Neutrophil (primary cell): Measurements from ENCODE around the gene CDS2.

Experiments
- H3K27ac ChIP-seq: fragments of 200-600 bp; sonication (generic); 2 replicates; pipeline ENCODE4 v1.5.1; 2016; ENCODE audit warnings: mild to moderate bottlenecking, moderate library complexity
- H3K27me3 ChIP-seq: fragments of 200-600 bp; sonication (generic); 2 replicates; pipeline ENCODE4 v1.6.0; 2016; ENCODE audit warnings: mild to moderate bottlenecking
- H3K36me3 ChIP-seq: fragments of 200-600 bp; sonication (generic); 2 replicates; pipeline ENCODE4 v1.5.1; 2017
- H3K4me1 ChIP-seq, 2 experiments: fragments of 200-600 bp in 1 of 2; sonication (generic) in 1 of 2; 1 replicate in 1 of 2; 2 replicates in 1 of 2; pipeline versions ENCODE4 v1.5.1 to v1.6.1; 2013 to 2016; ENCODE audit warnings: low read depth in 1 of 2, low read length in 1 of 2, mild to moderate bottlenecking in 1 of 2, moderate library complexity in 1 of 2; ENCODE audit not compliant: control insufficient read depth in 1 of 2, insufficient read depth in 1 of 2
- H3K4me3 ChIP-seq, 2 experiments: fragments of 200-600 bp in 1 of 2; sonication (generic) in 1 of 2; 1 replicate in 1 of 2; 2 replicates in 1 of 2; pipeline ENCODE4 v1.5.1; 2013 to 2016; ENCODE audit warnings: low read depth in 1 of 2, low read length in 1 of 2, mild to moderate bottlenecking in 1 of 2, moderate library complexity in 1 of 2
- H3K9me3 ChIP-seq: fragments of 200-600 bp; sonication (generic); 2 replicates; pipeline ENCODE4 v1.5.1; 2016
- TF ChIP-seq, protein P1 (sequence below): fragments of 200-600 bp; sonication (generic); IDR thresholded peaks from 2 replicates; pipeline ENCODE4 v1.5.1; 2016; ENCODE audit warnings: antibody characterized with exemption

CDS2 gene

DNA sequence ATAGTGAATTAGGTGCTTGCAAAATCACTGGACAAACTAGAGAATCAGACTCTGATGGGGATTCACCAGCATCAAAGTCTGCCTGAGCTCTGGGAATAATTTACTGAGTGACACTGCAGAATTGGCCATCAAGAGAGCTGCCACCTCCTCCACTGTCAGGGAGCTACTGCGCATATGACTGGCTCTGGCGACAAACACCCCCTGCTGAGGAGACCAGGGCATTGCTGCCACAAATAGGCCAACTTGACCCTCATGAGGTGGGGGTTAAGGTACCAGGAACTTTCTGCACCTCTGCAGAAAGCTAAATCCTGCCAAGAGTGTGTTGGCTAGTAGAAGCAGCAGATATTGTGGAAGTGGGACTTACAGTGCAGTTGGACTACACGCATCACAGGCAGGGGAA lies 88.0 kb downstream of the CDS2 start:
- Histone ChIP-seq H3K4me3 (no peak overlapping the region), H3K27ac (no peak overlapping the region), H3K4me1 (no peaks in the 10 kb centered on the region), H3K36me3 (no peaks in the 10 kb centered on the region), H3K27me3 (no peaks in the 10 kb centered on the region), H3K9me3 (no peaks in the 10 kb centered on the region)
- TF ChIP-seq, protein P1, sequence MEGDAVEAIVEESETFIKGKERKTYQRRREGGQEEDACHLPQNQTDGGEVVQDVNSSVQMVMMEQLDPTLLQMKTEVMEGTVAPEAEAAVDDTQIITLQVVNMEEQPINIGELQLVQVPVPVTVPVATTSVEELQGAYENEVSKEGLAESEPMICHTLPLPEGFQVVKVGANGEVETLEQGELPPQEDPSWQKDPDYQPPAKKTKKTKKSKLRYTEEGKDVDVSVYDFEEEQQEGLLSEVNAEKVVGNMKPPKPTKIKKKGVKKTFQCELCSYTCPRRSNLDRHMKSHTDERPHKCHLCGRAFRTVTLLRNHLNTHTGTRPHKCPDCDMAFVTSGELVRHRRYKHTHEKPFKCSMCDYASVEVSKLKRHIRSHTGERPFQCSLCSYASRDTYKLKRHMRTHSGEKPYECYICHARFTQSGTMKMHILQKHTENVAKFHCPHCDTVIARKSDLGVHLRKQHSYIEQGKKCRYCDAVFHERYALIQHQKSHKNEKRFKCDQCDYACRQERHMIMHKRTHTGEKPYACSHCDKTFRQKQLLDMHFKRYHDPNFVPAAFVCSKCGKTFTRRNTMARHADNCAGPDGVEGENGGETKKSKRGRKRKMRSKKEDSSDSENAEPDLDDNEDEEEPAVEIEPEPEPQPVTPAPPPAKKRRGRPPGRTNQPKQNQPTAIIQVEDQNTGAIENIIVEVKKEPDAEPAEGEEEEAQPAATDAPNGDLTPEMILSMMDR: no peak

DNA sequence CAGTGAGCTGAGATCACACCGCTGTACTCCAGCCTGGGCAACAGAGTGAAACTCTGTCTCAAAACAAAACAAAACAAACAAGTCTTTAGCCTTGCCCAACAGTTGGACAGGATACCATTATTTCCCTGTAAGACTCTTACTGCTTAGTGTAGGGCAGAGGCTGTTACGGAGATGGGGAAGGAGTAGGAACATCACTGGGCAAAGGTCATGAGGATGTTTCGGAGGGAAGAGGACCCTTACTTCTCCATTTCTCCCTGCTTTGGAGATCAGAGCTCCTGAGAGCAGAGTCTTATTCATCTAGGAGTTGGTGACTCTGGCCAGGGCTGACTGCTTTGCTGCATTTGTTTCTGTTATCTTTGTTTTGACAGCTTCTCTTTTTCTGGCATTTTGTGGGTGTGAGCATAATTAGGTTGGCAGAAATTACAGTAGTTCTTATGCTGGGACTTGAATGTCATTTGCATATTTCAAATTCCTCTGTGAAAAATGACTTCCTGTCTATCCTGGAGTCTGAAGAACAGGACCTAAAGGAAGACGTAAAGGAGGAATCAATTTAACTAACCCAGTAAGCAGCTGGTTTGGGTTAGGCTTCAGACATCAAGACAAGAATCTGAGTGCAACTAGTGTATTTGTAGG lies 89.0 kb downstream of the CDS2 start:
- H3K4me3 ChIP-seq: no peak overlapping the region
- no peaks in the 10 kb centered on the region for H3K9me3 ChIP-seq
- no peak overlapping the region for H3K27ac ChIP-seq
- peaks cover 0 to 5% of the 10 kb centered on the region in 2 experiments for H3K4me1 ChIP-seq
- no peaks in the 10 kb centered on the region for H3K27me3 ChIP-seq
- TF ChIP-seq, protein P1: no peak
- no peaks in the 10 kb centered on the region for H3K36me3 ChIP-seq

DNA sequence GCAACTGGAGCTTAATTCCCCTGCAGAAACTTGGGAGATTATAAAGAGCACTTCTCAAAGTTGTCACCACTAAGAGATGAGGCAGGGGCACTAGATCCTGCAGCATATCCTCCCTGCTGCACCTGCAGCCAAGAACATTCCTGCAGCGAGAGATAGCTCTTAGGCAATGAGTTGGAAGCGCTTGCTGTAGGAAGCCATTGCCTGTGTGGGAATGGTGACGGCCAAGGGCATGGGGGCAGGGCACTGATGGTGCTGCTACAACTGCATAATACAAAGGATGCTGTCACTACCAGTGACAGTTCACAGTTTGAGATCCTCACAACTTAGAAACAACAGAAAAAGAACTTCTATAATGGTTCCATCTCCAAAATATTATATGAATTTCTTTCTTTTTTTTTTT lies 89.9 kb downstream of the CDS2 start:
- Histone ChIP-seq H3K9me3 (no peaks in the 10 kb centered on the region), H3K27me3 (no peaks in the 10 kb centered on the region), H3K4me3 (no peak overlapping the region), H3K36me3 (no peaks in the 10 kb centered on the region), H3K4me1 (peaks cover 0 to 5% of the 10 kb centered on the region in 2 experiments), H3K27ac (no peak overlapping the region)
- TF ChIP-seq, protein P1: no peak

DNA sequence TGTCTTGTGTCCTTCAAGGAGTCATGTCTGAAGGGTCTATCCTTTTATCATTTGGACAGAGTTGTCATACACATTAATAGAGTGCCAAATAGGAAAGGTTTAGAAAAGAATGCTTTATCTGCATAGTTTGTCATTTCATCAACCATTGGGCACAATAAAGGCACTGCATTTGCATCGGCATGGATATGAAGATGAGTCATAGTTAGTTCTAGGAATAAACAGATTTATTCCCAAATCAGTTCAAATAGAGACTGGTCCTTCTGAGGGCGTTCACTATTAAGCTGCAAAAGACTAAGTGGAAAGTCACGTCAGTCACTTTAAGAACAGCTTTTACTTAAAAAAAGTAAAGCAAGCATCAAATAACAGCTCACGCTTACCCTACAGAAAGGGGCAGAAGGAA lies 90.8 kb downstream of the CDS2 start:
- TF ChIP-seq, protein P1: no peak
- Histone ChIP-seq H3K9me3 (no peaks in the 10 kb centered on the region), H3K4me1 (peaks cover 0 to 5% of the 10 kb centered on the region in 2 experiments)

DNA sequence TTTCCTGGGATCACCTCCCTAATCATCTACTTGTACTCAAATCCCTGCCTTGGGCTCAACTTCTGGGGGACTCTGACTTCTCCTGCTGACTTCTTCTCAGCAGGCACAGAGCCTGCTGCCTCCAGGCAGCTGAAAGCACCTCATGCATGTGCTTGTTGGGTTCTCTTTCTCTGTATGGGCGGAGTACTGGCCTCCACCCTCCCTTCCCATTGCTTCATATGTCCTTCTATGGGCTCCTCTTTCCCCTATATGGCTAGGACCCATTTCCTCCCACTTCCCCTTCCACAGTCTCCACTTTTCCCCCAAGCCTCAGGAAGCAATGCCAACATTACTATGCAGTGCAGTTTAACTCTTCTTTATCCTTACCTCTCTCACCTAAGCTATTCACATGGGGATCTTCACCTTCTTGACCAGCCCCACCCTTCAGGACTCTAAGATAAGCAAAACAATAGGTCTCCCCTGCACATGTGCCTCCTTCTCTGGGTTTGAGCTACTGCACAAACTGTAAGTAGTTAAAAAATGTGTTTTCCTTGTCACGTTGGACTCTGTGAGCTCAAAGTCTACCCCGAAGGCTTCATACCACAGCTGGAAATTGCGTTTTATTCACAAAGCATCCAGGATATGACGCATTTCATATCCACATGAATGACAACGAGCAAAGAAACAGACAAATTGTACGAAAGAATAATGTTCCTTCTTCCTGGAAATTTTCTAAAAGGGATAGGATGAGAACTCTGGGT lies 93.7 kb downstream of the CDS2 start:
- H3K27me3 ChIP-seq: no peaks in the 10 kb centered on the region
- H3K4me1 ChIP-seq: peaks cover 0 to 5% of the 10 kb centered on the region in 2 experiments
- TF ChIP-seq, protein P1: no peak
- no peak overlapping the region for H3K4me3 ChIP-seq
- no peaks in the 10 kb centered on the region for H3K9me3 ChIP-seq
- no peak overlapping the region for H3K27ac ChIP-seq
- no peaks in the 10 kb centered on the region for H3K36me3 ChIP-seq

More for the DNA sequence above, 90.8 kb downstream of the CDS2 start:
- H3K4me3 ChIP-seq: no peak overlapping the region
- no peaks in the 10 kb centered on the region for H3K27me3 ChIP-seq
- no peak overlapping the region for H3K27ac ChIP-seq
- H3K36me3 ChIP-seq: no peaks in the 10 kb centered on the region
